Measurements from ENCODE around the gene NALCN.

NALCN gene

DNA sequence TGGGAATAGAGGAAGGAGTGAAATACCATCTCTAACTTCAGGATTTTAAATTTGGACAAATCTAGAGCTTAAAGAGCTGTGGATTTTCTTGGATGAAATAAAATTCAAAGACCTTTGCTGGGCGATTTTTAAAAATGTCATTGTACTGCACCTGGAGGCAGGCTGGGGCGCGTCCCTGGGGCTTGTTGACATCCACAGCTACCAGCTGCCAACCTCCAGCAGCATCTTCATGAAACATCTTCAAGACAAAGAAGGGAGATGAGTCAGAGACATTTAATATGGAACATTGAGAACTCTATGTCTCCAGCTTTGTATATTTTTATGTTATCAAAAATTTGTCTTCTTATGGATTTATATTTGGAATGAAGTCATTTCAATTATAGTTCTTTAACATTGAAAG is 132.5 kb downstream of the NALCN start:
- no peak for DNase-seq

DNA sequence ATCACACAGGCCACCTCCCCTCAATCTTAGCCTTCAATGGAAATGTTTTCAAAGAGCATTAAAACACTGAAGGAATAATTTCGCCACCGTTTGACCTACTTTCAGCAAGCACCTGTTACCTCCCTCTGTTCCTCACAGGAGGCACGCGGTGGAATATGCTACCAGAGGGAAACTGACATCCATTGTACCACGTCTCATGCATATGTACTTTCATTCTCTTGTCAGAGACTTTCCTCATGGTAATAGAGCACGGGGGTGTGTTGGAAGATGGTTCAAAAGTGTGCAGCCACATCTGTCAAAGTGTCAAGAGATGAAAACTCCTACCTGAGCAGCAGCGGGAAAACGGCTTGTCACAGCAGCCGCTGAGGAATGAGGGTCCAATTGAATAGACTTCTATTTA is 143.4 kb downstream of the NALCN start:
- DNase-seq, result no peak

DNA sequence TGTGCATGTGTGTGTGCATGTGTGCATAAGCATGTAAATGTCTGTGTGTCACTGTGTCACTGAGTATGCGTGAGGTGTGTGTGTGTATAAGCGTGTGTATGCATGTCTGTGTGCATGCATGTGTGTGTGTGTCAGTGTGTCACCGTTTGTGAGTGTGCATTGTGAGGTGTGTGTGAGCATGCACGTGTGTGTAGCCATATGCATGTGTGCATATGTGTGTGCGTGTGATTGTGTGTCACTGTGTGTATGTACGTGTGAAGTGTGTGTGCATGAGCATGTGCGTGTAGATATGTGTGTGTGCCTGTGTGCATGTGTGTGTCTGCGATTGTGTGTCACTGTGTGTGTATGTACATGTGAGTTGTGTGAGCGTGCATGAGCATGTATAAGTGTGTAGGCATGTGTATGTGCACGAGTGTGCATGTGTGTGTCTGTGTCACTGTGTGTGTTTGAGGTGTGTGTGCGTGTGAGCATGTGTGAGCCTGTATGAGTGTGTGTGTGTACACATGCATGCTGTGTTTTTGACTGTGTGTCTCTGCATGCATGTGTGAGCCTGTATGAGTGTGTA is 144.5 kb downstream of the NALCN start:
- DNase-seq, result no peak

DNA sequence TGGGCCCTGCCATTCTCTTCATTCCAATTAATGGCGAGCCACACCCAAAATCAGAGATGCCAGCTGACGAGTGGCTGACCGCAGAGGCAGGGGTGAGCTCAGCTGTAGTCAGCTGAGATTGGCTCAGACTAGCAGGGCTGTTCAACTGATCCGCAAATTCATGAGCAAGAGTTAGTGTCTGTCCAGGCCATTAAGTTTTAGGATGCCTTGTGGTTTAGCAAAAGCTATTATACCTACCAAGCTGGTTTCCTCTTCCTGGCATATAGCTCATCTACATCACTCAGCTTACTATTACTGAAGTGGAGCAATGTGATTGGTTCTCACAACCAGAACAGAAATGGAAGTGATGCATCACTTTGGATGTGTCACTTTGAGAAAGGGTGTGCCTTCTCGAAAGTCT is 148.7 kb downstream of the NALCN start:
- no peak for DNase-seq

DNA sequence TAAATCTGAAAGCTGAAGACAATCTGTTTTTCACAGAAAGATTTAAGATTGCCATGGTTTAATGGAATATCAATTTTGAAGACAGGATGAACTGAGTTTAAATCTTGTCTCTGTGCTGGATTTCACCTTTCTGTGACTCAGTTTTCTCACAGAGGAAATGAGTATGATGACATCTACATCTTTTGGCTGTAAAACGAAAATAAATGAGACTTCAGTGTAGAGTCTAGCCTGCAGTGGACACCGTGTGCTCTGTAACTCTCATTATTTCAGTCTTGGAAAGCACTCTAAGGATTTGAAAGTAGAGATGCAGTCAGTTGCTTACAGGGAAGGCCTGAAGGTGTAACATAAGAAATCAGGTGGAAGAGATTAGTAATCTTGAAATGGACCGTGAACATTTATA is 150.4 kb downstream of the NALCN start:
- no peak for DNase-seq

DNA sequence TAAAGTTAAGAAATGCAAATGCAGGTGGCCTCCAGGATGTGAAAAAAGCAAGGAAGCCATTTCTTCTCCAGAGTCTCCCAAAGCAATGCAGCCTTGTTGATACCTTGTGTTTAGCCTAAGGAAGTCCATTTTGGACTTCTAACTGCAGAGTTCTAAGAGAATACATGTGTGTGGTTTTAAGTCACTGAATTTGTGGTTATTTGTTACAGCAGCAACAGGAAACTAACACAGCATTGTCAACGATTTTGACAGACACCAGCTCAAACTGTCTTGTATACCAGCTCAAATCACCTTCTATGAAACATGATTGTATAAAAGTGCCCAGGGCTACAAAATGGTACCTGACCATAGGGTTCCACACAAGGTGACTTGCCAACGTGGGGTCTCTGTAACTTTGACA is 151.4 kb downstream of the NALCN start:
- no peak for DNase-seq

DNA sequence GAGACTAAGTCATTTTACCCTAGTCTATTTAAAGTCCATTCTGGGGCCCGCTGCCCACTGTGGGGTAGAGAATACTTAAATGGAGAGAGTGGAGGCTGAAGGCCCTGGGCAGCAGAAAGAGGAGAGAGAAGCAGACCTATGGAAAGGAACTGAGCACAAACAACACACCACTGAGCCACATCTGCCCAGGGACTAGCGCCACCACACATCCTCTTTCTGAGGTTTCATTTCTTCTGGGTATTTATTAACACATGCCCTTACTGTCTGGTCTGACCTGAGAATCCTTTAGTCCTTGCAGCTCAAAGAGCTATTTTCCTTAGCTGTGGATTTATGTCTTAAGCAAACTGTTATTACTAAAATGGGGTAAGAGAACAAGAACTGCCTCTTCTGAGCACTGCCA is 154.0 kb downstream of the NALCN start:
- DNase-seq, result no peak

DNA sequence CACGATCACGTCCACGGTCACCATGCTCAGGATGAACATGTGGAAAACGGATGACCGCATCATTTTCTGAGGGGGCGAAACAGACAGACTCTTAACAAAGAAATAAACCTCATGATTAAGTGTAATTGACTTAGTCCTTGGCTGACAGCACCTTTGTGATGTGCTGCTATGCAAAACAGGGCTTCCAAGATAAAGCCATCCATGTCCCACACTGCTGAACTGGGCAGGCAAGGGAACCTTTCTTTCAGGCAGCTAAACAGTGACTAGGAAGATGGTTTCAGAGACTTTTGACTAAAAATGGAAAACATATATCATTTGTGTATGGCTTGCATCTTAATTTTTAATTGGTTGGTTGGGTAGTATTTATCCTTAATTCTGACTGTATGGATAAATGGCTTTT is 157.8 kb downstream of the NALCN start:
- no peak for DNase-seq

DNA sequence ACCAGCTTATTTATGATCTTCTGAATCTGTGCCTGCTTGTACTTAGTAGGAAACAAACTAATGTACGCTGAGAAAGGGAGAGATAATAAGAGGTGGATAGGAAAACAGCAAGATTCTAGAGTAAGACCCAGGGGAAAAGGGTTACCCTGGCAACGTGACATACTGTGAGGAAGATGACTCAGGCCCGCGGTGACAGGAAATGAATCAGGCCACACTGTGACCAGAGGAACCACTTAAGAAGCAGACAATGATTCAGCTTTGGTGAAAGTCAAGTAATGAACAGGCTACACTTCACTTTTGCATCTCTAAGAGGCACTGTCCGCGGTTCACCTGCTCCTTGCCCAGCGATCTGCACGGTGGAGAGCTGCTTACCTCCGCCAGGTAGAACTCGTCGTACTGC is 158.2 kb downstream of the NALCN start:
- peak; percentile 88 for DNase-seq

DNA sequence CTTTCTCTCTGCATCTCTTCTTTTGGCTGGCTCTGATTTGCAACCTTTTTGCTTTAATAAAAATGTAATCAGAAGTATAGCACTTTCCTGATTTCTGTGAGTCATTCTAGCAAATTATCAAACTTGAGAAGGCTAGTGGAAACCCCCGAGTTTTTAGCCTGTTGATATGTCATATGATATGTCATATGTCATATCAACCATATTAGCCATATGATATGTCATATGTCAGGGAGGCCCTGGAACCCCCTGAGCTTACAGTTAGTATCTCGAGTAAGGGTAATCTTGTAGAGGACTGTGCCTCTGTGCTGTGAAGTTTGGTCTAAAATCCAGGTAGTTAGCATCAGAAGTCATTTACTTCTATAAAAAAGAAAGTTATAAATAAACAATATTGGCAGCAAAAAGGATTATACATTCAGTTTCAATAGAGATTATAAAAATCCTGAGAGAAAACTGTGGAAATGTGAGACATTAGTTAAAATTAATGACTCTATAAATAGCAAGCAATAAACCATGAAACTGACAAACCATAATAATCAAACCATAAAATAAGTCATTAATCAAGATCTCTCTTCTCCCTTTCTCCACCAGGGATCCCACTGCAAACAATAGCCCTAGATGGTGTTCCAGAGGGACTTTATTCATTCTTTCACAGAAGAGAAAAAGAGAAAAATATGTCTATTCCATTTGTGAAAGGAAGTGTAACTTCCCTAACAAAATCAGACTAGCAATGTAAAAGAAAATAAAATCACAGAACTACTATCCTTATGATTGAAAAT is 167.4 kb downstream of the NALCN start:
- DNase-seq, result no peak

DNA sequence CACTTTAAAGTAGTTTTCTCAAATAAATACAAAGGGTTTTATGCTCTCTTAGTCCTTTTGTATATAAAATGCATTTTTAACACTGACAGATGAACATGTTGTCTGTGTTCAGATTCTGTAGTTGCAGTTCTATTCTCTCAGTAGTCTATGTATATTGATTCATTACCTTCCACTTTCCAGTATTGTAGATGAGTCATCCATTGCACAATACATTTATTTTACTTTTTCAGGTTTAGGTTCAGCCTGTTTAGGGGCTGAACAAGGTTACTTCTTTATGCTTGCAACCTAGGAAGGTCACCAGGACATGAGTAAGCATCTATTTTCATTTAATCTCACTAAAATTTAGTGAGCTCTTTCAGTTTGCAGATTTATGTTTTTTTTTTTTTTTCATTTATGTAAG is 173.6 kb downstream of the NALCN start:
- peak; percentile 21 for DNase-seq

DNA sequence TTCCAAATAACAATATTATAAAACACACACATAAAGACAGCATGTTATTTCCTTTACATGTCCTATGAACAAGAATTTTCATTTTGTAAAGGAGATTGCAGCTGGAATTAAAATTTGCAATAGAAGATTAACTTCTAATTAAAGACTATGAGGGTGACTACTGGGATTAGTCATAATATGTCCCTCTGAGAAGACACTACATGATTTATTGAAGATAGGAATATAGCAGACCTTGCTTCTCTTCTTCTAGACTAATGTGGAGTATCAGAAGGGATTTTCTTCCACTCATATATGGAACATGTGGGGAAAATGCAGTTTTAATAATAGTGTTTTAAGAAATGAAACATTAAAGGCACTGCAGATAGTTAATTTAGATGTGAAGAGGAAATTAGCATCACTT is 177.8 kb downstream of the NALCN start:
- no peak for DNase-seq

DNA sequence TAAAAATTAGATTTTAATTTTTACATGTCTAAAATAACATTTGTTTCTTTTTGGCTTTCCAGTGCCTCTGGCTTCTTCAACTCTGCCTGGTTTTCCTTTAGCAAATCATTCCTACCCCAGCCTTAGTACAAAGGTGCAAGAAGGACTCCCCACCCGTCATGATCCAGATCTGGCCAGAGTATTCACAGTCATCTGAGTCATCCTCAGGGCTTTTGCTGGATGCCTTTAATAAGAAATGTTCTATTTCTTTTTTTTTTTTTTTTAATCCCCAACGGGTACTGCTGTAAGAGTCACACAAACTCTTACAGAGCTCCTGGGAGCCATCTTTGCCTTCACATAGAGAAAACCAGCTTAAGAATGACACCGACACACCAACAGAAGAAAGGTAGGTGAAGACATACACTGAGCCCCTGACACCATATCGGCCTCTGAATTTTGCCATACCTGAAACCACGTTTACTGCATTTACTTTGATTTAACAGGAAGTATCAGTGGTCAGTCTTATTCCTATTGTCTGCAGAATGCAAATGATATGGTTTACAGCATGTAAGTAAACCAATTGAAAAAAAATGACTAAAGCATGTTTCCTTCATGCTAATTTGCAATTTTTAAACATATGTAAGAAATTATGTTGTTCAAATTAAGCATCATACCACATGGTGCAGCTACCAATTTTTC is 184.4 kb downstream of the NALCN start:
- no peak for DNase-seq

DNA sequence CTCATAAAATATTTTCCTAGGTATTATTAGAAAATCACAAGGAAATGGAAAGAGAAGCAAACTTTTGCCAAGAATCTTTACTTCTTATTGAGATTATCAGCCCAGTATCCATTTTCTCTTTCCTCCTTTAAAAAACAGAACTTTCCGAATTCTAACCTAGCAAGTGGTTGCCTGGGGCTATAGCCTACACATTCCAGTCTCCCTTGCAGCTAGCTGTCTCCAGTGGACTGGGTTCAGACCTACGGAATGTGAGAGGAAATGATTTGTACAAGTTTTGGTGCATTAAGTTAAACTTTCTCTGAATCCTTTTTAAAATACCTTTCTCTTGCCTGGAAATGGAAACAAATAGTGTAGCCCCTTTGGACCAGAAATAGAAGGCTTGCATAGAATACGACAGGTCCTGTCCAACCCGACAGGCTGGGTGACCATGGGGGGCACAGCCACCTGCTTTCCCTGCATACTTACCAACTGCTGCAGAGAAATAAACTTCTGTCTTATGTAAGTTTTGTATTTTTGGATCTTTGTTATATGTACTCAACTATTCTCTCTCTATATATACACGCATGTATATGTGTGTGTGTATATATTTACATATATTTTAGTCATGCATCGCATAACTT is 185.9 kb downstream of the NALCN start:
- no peak for DNase-seq

DNA sequence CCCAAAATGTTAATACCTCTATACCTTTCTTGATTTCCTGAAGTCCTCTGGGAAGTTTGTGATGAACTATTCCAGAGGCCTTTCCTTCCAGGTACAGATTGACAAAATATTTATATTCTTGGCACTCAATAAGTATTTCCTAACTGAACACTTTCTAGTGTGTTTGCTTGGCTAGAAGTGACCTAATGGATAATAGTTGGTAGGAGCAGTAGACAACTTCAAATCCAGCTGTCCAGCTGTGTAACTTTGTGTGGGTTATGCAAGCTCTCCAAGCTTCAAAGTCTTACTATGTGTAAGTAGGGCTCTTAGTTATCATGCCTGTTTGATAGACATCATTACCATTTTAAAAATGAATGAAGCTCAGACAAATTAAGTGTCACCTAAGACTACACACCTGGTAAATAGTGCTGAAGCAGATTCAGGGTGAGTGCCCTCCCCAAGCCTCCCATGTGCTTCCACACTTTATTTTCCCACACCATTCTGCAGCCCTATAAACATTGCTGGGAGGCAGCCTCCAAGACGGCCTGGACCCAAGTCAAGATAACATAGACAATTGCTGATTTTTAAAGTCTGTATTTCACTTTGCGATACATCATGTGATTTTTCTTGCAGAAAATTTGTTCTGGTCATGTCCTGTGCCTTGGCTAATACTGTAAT is 196.6 kb downstream of the NALCN start:
- DNase-seq, result no peak

DNA sequence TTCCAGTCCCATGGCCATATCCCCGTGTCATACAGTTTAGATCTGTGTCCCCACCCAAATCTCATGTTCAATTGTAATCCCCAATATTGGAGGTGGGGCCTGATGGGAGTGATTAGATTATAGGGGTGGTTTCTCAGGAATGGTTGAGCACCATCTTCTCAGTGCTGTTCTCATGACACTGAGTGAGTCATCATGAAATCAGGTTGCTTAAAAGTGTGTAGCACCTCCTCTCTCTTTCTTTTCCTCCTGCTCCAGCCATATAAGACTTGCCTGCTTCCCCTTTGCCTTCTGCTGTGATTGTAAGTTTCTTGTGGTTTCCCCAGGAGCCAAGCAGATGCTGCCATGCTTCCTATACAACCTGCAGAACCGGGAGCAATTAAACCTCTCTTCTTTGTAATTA is 197.8 kb downstream of the NALCN start:
- DNase-seq, result peak; percentile 17

DNA sequence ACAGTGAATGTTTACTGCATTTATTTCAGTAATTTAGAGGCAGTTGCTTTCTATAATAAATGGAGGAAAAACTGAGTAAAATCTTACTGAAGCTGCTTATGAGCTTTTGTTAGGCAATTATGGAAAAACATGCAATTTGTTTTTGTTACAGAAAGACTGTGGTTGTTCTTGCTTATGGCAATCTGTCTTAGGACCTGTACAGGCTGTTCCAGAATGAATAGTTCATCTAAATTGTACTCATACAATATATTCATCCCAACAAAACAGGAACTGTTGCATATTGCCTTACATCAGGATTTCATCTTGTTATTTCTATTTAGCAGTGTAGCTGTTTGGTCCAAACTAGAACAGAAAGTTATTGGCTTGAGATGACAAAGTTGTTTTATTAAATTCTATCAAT is 199.2 kb downstream of the NALCN start:
- DNase-seq, result no peak

DNA sequence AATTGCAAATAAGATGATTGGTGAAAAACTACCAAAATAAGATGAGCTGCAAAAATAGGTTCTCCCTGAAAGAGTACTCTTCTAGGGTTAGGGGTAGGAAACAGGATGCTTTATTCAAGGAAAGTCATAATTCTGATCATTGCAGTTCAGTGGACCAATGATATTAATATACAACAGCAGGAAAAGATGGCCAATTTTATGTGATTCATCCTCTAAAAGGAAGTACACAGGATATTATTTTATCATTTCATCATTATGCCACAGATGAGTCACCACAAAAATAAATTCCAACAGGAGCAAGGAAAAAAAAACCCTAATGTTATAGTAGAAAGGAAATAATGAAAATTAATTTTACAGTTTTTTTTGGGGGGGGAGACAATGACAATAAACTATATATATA is 205.0 kb downstream of the NALCN start:
- DNase-seq, result peak; percentile 59

DNA sequence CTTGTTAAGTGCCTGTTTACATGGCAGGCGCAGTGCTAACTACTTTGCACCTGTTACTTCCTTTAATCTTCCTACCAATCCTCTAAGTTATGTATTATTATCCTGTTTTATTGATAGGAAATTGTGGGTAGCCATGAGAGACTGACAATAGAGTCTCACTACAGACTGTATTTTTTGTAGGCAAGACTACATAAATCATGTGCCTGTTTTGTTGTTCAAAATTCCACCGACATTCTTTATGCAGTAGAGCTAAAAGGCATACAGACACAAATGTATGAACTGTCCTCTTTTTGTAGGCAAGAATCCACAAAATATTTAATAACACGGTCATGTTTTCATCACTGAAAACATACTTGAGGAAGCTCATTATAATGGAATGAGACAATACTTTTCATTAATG is 205.5 kb downstream of the NALCN start:
- DNase-seq, result peak; percentile 9

DNA sequence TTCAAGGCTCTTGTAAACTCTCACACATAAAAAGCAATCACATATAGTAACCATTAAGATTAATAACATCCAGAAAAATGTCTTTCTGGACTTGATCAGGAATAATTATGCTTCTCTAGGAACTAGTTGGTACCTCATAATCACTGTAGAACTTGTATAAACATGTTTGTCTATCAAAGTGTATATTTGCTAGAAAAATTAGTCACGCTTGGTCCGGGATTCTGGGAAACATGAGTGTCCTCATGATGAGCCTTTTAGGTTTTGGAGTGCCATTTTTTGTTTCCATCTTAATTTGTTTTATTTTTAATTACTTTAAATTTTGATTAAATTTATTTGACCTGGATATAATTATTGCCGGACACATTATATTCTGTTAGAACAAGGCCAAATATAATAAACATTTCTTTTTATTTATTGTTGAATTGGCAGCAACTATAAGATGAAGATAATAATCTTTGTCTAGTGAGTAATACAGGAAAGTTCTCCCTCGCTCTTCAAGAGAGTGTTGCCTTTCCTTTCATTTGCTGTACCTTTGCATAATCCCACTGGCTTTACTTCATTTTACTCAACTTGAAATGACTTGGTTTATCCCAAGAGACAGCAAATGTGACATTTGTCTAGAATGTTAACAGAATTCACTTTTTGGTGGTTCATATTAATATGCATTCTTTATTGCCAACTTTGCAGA is 207.0 kb downstream of the NALCN start:
- DNase-seq, result no peak

DNA sequence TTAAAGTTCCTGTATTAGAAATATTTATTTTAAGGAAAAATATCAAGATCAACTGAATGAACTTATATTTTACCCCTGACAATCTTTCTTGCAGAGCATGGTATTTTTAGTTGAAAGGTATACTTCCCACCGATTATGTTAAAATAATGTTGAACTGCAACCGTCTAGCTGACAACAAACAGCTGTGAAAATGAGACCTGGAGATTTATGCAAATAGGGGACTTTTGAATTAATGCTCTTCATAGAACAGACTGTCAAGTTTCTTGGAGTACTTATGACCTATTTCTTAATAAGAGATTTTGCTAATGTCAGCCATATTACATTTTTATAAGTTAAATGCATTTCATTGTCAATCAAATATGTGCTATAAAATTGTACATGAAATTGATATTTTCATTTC is 210.9 kb downstream of the NALCN start:
- DNase-seq, result no peak

DNA sequence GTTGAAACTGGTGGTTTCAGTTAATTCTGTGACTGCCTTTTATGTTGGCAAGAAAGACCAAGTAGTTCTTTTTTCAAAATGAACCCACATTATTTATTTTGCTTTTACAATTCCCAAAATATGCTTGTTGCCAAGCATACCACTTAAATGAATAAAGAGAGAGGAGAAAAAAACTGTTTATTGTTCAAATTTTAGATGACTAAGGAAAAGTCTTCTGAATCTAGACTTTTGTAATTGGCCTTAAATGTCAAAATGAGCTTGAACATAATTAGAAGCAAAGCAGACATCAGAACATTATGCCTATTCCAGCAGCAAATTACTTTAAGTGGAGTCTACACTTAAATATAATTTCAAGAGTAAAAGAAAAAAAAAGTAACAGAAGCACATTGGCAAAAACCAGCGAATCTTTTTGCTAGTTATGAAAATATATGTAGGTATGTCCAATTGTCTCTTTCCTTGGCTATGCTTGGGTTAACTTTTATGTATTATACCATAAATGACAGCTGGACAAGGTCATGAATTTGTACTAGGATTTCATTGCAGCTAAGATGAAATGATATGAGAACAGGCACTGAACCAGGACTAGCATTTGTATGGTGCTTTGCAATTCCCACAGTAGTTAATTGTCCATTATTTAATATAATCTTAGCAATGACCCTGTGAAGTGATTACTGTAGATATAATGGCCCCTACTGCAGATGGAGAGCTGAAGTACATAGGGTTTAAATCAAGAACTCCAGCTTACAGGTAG is 211.9 kb downstream of the NALCN start:
- no peak for DNase-seq

Measured in fibroblast of skin of abdomen (primary cell).